GM21723 (cell line): ENCODE data around the gene LLGL2.
A peak's percentile ranks its signal among the peaks of the same experiment; 100 is the strongest.

Experiments
- ATAC-seq: cut with Tn5 transposase; IDR thresholded peaks from one replicate; pipeline ENCODE4 v1.9.1; 2021; ENCODE audit warnings: mild to moderate bottlenecking, moderate library complexity; ENCODE audit not compliant: unreplicated experiment

LLGL2 gene

DNA sequence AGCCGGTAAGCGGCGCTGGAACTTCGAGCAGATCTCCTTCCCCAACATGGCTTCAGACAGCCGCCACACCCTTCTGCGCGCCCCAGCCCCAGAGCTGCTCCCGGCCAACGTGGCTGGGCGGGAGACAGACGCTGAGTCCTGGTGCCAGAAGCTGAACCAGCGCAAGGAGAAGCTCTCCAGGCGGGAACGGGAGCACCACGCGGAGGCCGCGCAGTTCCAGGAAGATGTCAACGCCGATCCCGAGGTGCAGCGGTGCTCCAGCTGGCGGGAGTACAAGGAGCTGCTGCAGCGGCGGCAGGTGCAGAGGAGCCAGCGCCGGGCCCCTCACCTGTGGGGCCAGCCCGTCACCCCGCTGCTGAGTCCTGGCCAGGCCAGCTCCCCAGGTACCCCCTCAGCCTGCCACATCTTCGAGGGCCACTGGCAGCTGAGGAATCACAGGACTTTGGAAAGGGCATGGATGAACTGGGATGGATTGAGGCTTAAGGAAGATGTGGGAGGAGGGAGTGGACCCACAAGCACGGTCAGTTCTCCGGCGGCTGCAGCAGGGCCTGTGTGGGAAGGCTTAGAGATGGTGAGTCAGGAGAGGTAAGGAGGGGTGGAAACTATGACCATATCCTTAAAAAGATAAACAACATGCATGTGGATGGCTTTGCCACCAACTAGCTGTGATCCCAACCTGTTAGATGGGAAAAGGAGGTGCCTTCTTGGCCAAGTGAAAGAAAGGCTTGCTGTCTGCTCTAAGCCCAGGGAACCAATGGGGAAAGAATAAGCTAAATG lies 3.4 kb upstream of the LLGL2 start:
- no peak for ATAC-seq

DNA sequence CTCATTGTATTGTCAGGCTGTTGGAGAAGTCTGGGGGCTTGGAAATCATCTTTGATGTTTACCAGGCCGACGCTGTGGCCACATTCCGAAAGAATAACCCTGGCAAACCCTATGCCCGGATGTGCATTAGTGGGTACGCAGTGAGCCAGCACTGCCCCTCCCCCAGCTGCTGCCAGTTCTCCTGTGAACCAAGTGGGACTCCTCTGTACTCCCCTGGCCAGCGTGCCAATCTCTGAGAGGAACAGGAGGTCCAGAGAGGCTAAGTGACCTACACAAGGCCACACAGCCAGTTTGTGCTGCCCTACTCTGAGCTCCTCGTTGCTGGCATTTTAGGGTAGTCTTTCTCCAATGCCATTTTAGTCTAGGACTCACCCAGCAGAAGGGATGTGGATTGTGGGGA lies 1.9 kb upstream of the LLGL2 start:
- ATAC-seq = no peak

DNA sequence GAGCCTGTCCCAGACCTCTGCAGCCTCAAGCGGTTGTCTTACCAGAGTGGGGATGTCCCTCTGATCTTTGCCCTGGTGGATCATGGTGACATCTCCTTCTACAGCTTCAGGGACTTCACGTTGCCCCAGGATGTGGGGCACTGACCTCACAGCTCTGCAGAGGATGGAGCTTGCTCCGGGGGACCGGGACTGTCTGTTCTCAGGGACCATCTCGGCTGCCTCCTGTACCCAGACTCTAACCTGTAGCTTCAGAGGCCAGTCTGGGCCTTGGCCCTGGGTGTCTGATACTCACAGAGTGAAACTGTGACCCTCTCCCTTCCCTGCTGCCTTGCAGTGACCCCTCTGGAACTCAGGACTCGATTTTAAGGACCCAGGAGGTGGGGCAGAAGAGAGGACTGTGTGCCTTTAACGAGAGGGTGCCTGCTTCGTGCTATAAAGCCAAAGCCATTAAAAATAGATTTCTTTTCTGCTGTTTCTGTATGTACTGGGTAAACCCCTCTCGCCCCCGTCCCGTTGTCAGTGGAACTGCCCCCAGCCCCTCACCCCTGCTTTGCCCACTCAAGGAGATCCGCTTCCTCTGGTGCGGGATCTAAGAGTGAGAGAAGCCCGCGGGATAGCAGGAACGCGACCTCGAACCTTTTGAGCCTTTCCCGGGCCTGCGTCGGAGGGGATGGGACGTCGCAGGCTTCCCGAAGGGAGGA lies 1.1 kb upstream of the LLGL2 start:
- ATAC-seq = no peak

DNA sequence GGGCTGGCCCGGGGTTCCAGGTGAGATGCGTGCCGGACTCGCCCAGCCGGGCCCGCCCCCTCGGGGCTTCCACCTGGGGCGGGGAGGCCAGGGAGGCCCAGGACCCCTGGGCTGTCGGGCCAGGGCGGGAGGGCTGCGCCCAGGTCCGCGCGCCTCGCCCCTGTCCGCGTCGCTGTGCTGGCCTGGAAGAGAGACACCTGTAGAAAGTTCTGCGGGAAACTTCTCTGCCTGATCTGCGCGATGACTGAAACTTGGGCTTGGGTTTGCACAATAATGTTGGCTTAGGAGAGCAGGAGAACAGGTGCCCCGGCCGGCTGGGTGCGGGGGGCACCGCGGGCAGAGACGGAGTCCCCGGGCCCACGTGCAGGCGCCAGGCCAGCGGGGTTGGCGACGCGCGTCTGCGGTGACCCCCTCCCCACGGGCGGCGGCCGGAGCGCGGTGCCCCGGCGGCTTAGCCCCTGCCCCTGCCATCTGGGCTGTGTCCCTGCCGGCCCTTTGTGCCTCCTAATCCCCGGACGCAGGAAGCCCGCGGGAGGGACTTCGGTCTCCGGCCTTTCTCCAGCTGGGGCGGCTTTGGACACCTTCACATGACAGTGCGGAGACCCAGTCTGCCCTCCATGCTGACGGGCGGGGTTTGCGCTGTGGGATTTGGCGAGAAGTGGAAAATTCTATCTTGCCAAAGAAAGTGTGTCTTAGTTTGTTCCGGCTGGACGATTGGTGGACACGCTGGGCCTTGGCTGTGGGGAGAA lies 483 bp downstream of the LLGL2 start:
- ATAC-seq = peak; percentile 5

DNA sequence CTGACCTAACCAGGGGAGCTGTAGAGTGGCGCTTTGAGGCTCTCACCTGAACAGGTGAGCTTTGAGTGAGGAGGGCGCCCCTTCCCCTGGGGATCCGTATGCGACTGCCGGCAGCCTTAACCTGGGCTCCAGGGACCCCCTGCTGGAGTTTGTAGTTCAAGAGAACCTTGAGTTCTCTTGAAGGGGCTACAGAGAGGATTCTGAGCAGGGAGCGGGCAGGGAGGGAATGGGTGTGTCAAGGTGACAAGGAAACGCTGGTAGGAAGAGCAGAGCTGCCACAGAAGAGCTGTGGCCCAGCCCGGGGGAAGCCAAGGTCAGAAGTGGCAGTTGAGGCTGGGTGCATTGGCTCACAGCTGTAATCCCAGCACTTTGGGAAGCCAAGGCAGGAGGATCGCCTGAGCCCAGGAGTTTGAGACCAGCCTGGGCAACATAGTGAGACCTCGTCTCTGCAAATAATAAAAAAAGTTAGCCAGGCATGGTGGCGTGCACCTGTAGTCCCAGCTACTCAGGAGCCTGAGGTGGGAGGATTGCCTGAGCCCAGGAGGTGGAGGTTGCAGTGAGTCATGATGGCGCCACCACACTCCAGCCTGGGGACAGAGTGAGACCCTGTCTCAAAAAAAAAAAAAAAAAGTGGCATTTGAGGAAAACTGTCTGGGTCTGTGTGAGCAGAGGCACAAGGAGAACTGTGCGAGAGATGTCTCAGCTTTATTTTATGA lies 1.2 kb downstream of the LLGL2 start:
- no peak for ATAC-seq

DNA sequence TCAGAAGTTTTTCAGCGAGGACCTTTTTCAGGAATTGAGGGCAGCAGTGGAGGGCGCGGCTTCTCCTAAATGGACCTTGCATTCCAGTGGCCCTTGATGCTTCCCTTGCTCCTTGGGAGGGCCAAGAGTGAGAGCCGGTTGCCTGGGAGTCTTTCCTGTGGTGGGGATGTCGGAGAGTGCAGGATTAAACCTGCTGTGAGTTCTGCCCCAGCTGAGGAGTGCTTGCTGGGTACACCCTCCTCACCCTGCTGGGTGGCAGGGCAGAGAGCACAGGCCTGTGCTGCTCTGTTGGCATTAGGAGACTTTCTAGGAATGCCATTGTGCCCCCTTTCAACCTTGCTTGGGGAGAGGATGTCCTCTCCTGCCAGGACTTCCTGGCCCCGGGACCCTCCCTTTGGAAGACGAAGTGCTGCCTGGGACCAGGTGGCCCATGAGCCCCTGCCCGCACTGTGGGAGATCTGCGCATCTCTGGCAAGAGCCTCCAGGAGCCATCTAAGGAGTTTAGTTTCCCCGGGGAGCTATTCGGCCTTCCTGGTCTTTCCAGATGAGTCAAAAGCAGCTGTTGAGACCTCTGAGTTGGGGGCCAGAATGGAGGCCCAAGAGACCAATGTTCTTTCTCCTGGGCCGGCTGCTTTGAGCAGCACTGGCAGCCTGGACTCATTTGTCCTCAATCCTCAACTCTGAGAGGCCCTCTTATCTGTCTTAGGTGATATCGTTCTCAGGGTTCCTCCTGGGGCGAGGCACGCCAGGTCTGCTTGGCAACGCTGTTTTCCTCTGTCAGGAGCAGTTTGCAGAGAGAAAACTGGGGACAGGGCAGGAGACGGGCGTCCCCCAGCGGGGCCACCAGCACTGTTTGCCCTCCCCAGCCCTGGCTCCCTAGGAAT lies 5.6 kb downstream of the LLGL2 start:
- no peak for ATAC-seq

DNA sequence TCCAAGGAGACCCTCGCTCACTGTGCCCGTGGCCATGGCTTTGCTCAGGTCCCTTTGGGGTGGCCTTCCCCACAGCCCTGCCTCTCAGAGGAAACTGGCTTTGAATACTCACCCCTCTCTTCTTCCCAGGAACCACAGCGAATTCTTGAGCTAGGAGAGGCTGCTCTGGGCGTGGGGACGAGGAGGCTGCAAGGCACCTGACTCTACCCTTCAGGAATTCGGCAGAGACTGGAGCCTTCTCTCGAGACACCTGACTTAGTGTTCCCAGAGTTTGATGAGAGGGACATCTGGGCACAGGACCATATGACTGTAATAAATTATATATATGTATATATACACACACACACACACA lies 6.2 kb downstream of the LLGL2 start:
- no peak for ATAC-seq

DNA sequence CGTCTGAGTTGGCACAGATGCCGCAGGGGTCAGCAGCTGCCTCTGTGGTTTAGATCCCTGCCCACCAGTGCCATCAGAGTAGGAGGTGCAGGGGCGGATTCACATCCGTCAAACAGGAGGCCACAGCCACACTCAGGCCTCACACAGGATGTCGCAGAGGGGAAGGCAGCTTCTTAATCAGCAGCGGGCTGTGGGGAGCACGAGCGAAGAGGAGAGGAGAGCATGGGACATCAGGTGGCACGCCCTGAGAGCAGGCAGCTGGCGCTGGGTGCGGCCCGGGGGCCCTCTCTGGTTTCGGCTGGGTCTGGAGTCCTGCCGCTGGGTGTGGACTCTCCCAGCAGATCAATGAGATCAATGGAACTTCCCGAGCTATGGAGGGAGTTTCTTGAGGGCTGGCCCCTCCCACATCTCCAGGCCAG lies 9.6 kb downstream of the LLGL2 start:
- no peak for ATAC-seq

DNA sequence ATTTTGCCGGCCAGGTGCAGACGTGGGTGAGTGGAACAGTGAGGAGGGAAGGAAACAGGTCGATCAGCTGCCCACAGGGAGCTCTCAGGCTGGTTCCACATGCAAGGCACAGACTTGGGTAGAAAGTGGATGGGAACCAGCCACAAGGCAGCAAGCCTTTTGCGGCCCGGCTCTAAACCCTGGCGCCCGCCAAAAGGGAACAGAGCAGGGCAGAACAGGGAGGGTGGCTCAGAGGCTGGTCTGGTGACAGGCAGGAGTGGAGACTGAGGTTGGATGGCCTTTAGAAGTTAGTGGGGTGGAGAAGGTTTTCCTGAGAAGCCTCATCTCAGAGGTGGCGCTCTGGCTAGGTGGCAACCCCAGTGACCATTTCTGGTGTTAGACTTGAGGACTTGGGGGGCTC lies 10.4 kb downstream of the LLGL2 start:
- no peak for ATAC-seq

DNA sequence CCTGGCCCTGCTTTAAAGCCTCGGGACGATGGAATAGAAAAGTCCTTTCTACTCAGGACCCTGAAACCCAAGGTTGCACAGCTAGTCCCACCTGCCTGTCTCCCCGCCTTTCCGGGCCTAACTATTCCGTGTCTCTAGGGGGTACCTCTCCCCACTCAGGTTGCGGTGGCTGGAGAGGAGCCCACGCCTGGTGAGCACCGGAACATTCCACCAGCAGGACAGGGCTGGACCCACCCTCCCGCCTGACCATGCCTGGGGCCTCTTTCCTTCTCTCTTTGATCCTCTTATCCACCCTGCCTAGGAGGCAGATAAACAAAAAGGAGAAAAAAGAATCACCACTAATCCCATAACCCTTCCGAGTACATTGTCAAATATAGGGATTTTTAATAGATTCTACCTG lies 10.9 kb downstream of the LLGL2 start:
- no peak for ATAC-seq

DNA sequence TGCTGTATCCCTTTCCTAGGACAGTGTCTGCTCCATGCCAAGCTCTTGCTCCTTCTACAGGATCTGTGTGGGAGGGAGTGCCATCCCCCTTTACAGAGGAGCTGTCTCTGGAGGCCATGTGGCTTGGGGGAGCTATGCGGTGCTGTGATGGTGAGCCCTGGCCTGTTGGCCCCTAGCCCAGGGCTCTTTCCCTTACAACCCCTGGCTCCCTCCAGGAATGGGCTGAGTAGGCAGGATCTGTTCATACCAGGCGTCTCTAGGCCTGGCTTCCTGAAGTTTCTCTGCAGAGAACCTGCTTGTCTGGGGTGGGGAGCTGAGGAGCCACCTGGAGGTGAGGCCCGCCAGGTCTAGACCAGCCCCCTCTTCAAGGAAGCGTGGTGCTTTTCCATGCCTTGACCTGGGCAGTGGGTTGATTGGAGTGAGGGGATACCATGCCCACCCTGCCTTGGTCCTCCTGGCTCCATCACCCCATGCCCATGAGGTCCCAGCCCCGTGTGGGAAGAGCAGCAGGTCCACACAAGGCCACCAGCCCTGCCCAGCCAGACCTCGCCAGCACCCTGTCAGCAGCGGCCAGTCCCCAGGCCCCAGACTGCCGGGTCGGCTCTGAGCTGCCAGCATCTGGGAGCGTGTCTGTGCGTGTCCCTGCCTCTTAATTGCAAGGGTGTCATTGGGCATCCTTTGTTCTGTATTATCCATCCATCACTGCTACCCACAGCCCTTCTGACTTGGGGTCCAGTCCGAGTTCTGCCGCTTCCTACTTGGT lies 14.7 kb downstream of the LLGL2 start:
- ATAC-seq = no peak

DNA sequence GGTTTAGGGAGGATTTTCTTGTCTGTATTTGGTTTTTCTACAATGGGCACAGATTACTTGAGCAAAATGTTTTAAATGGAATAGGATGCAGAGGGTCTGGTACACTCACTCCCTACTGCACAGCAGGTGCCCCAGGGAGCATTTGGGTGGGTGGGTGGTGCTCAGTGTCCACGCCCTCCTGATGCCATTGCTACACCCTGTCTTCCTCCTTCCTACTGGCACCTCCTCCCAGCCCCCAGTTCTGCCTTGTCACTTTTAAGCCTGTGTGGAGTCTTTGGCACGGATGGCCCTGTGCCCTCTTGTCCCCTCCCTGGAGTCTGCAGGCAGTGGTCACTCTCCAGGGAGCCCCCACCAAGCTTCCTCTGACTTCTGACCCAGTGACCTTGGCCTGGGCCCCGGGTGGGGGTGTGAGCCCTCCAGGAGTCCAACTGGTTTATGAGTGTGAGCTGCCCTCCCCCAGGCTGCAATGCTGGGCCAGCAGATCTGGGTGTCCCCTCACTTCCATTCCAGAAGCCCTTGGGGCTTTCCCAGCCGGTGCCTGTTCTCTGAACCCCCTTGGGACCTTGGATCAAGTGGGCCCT lies 15.5 kb downstream of the LLGL2 start:
- ATAC-seq = no peak

DNA sequence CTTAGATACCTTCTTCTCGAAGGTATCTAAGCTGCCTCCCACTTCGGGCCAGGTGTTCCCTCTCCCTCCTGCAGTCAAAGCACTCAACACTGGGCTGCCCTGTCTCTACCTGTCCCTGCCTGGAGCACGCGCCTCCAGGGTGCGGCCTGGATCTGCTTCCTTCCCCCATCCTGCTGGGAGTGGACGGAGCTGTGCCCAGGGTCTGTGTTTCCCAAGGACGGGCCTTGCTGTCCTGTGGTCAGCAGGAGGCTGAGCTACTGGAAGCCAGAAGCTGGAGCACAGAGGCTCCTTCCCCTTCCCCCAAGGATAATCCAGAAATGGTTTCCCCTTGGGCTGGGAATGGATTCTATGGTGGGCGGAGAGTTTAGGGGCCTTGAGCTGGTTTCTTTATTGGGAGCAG lies 16.7 kb downstream of the LLGL2 start:
- no peak for ATAC-seq

DNA sequence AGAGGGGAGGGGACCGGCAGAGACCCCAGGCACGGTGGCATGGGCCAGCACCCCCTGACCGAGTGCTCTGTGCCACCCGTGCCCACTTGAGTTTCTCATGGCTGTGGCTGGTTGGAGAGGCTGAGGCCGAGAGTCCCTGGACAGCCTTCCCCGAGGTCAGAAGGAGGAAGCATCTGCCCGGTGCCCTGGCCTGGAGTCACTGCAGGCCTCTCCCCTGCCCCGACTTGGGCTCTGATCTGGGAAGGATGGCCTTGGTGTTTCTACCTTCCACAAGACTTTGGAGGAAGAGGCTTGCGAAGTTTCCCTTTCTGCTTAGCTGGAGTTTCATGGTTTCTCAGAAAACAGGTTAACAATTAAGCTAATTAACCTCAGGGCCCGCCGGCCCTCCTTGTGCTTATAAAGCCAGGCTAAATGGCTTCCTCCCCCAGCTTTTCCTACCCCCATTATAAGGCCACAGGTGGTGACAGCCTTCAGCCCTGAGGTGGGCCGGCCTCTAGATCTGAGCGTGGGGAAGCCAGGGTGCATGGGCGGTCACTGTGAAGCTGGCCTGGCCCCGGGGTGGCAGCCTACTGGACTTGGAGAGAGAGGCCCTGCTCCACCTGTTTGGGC lies 17.3 kb downstream of the LLGL2 start:
- no peak for ATAC-seq

DNA sequence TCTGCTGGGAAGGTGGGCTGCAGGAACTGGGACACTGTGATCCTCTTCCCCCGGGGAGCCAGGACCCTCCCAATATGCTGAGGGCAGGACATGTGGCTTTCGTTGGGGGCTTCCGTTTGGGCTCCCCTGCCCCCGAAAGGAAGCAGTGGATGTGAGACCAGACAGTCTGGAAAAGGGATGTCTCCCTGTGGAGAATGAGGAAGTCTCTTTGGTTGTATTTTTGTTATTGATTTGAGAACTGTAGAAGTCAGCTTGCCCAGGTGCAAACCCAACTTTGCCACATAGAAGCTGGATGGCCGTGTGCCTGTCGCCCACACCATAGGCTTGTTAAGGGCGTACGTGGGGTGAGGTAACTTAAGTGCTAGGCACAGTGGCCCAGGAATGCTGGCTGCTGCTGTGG lies 18.8 kb downstream of the LLGL2 start:
- no peak for ATAC-seq

DNA sequence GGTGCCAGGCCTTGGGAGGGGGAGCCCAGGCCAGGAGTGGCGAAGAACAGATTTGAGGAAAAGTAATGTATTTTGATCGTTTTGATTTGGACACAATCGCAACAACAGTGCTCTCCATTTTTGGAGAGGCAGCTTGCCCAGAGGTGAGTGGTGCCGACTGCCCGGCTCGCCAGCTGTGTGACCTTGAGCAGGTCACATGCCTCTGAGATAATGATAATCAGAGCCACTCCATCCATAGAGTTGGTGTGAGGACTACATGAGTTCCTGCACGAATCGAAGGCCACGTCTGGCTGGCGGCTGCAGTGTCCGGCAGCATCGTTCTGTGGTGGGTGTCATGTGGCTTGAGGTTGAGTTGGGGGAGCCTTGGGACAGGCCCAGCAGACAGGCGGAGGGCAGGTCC lies 20.7 kb downstream of the LLGL2 start:
- no peak for ATAC-seq

DNA sequence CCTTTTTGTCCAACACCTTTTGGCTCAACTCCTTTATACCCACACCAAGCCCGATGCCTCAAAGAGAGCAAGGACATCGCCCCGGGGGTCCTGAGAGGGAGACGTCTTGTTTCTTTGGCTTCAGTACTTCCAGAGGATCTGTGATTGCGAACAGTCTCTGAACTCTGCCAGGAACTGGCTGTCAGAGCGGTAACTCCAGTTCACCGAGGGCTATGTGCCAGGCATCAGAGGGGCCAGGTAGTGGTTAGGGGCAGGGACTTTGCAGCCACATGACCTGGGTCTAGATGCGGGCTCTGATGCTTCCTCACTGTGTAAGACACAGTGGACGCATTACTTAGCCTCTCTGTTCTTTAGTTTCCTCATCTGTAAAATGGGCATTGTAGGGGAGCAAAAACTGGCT lies 21.6 kb downstream of the LLGL2 start:
- no peak for ATAC-seq

DNA sequence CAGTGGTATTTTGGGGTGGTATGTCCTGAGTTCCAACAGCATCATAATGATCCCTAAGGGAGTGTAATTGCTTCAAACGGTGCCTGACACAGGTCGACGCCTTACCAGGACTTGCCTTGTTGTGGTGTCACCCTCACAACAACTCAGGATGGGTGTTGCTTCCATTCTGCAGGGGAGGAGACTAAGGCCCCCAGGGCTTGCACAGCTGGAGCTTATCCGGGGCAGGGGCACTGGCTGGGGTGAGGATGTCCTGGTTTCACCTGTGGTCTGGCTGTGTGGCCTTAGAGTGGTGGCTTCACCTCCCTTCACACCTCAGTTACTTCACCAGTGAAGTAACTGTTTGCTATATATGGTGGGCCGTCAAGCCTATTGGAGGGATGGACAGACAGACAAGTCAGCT lies 23.3 kb downstream of the LLGL2 start:
- no peak for ATAC-seq
